GM12878 (cell line): Measurements from ENCODE around the gene RASSF10. TPM values are rescaled to one million over a fixed set of nuclear protein-coding genes. Genes with fewer than 3 reads are reported as not detected.

ENCODE experiments used
- ATAC-seq: fragments of 200-7000 bp; cut with Tn5 transposase; 3 replicates; pipeline ENCODE4 v1.9.1; 2020; ENCODE audit warnings: mild to moderate bottlenecking, moderate library complexity
- BruUV-seq: library from RNA; stranded (reverse); fragments of 400-500 nt; replicated peaks from 2 replicates; lab custom pipeline; 2021; lab: Mats Ljungman, UMichigan
- CTCF ChIA-PET: fragments of 300-600 bp; sonication (Branson Sonifier 250); formaldehyde crosslinking; extraction: SDS; loops from one replicate; lab custom pipeline; 2021; ENCODE audit warnings: inconsistent platforms; lab: Yijun Ruan, JAX
- POLR2A ChIA-PET: fragments of 350-600 bp; formaldehyde crosslinking; extraction: SDS; loops from one replicate; lab custom pipeline; 2021; ENCODE audit warnings: inconsistent platforms; lab: Charles Lee
- RAD21 ChIA-PET: fragments of 300-600 bp; sonication (Branson Sonifier 250); formaldehyde crosslinking; loops from one replicate; lab custom pipeline; 2023; ENCODE audit warnings: antibody characterized with exemption; ENCODE audit not compliant: unreplicated experiment; lab: Charles Lee
- SMC1A ChIA-PET: fragments of 300-600 bp; sonication (Branson Sonifier 250); formaldehyde crosslinking; loops from one replicate; lab custom pipeline; 2023; ENCODE audit not compliant: unreplicated experiment, uncharacterized antibody; lab: Charles Lee
- DNase-seq: peaks from one replicate; pipeline ENCODE4 v3.0.0-alpha.2; 2011; ENCODE audit warnings: low read depth, low spot score
- FAIRE-seq: peaks from 3 replicates; lab custom pipeline; 2011; peaks lifted over from hg19 to GRCh38; lab: Jason Lieb, UNC
- H2AFZ ChIP-seq: 2 replicates; pipeline ENCODE4 v1.6.0; 2011; ENCODE audit warnings: low read depth, low read length, control low read depth; ENCODE audit not compliant: control insufficient read depth
- H3K27ac ChIP-seq: 2 replicates; pipeline ENCODE4 v1.5.1; 2011; ENCODE audit warnings: control low read depth; ENCODE audit not compliant: control insufficient read depth, insufficient read depth
- H3K27me3 ChIP-seq, 2 experiments: replicated peaks in 1 of 2; 2 replicates each; pipeline versions ENCODE4 v1.6.0 to v1.6.1; 2011; ENCODE audit warnings: low read length in 1 of 2; ENCODE audit not compliant: control insufficient read depth in 2 of 2, insufficient read depth in 2 of 2
- H3K36me3 ChIP-seq, 2 experiments: 2 replicates each; pipeline ENCODE4 v1.5.1; 2011; ENCODE audit warnings: low read length in 1 of 2; ENCODE audit not compliant: control insufficient read depth in 2 of 2, insufficient read depth in 2 of 2
- H3K4me1 ChIP-seq: 2 replicates; pipeline ENCODE4 v1.6.1; 2011; ENCODE audit warnings: mild to moderate bottlenecking, low read length, moderate library complexity, mixed read lengths; ENCODE audit not compliant: control insufficient read depth, insufficient read depth
- H3K4me2 ChIP-seq: 2 replicates; pipeline ENCODE4 v1.6.0; 2011; ENCODE audit warnings: control low read depth; ENCODE audit not compliant: control insufficient read depth, insufficient read depth
- H3K4me3 ChIP-seq: fragments of 200-600 bp; sonication (generic); 2 replicates; pipeline ENCODE4 v1.5.1; 2016
- H3K79me2 ChIP-seq: 2 replicates; pipeline ENCODE4 v1.6.0; 2011; ENCODE audit warnings: low read length; ENCODE audit not compliant: control insufficient read depth, insufficient read depth
- H3K9ac ChIP-seq: 2 replicates; pipeline ENCODE4 v1.8.0; 2011; ENCODE audit warnings: low read length, control low read depth, mixed read lengths; ENCODE audit not compliant: control insufficient read depth, insufficient read depth
- H3K9me3 ChIP-seq: replicated peaks from 3 replicates; pipeline ENCODE4 v1.5.1; 2011; ENCODE audit warnings: mild to moderate bottlenecking, low read length; ENCODE audit not compliant: control insufficient read depth, insufficient read depth
- H4K20me1 ChIP-seq: 2 replicates; pipeline ENCODE4 v1.6.0; 2011; ENCODE audit not compliant: control insufficient read depth, insufficient read depth
- ATF7 ChIP-seq: fragments of 450-650 bp; IDR thresholded peaks from 2 replicates; pipeline ENCODE4 v1.6.1; 2016; ENCODE audit warnings: low read depth, mild to moderate bottlenecking
- ESRRA ChIP-seq: IDR thresholded peaks from 2 replicates; pipeline ENCODE4 v1.6.1; 2012; ENCODE audit warnings: mild to moderate bottlenecking, low read length, improper control_type of control experiment
- IKZF2 ChIP-seq, 2 experiments: fragments of 450-650 bp; IDR thresholded peaks; 2 replicates each; pipeline ENCODE4 v1.6.1; 2017; ENCODE audit warnings: mild to moderate bottlenecking in 2 of 2, moderate library complexity in 2 of 2
- IRF4 ChIP-seq: IDR thresholded peaks from 2 replicates; pipeline ENCODE4 v1.6.1; 2011; ENCODE audit warnings: low read depth, low read length
- KAT2A ChIP-seq: conservative IDR thresholded peaks from 2 replicates; pipeline ENCODE4 v1.6.1; 2011; ENCODE audit warnings: low read depth, low read length; ENCODE audit not compliant: control insufficient read depth
- MTA3 ChIP-seq: IDR thresholded peaks from 2 replicates; pipeline ENCODE4 v1.6.1; 2012; ENCODE audit warnings: low read length, inconsistent platforms, borderline replicate concordance
- NFIC ChIP-seq: IDR thresholded peaks from 2 replicates; pipeline ENCODE4 v1.6.1; 2012; ENCODE audit warnings: low read depth, mild to moderate bottlenecking, inconsistent platforms, low read length, moderate library complexity
- NFYA ChIP-seq: IDR thresholded peaks from 2 replicates; pipeline ENCODE4 v1.6.1; 2011; ENCODE audit warnings: low read depth, mild to moderate bottlenecking, low read length, improper control_type of control experiment, borderline replicate concordance
- NFYB ChIP-seq: IDR thresholded peaks from 2 replicates; pipeline ENCODE4 v1.6.1; 2011; ENCODE audit warnings: low read depth, mild to moderate bottlenecking, low read length, improper control_type of control experiment, moderate library complexity; ENCODE audit not compliant: insufficient read depth
- TBL1XR1 ChIP-seq: IDR thresholded peaks from 2 replicates; pipeline ENCODE4 v1.6.1; 2012; ENCODE audit warnings: low read depth, low read length, improper control_type of control experiment
- WGBS: methylation state at CpG from one replicate; pipeline ENCODE4 v1.1.6; 2016; ENCODE audit warnings: low lambda C conversion rate; ENCODE audit not compliant: insufficient replicate concordance, insufficient coverage; ENCODE audit errors: missing lambda C conversion rate; 5-methylcytosine and 5-hydroxymethylcytosine counted together
- in situ Hi-C: fragments of 300-500 bp; cut with MboI; formaldehyde crosslinking; loops from 9 replicates; pipeline ENCODE4 v1.14.3; 2018; ENCODE audit warnings: mixed read lengths
- intact Hi-C: fragments of 100-400 bp; cut with micrococcal nuclease; formaldehyde crosslinking; loops from one replicate; pipeline ENCODE4 v1.14.2; 2022; ENCODE audit not compliant: unreplicated experiment
- polyA plus RNA-seq, 11 experiments: library from polyadenylated mRNA; depleted of rRNA in 4 of 11; unstranded in 6 of 11; stranded (reverse) in 5 of 11; fragments of >200 nt; fragmentation: Nextera tagmentation in 4 of 11; fragmentation: Illumina TruSeq in 1 of 11; extraction: Ambion mirVana in 4 of 11; extraction: Trizol in 1 of 11; gene quantifications; 1 replicate in 1 of 11; 2 replicates in 10 of 11; pipeline versions ENCODE4 v1.2.1 to v1.2.3, GENCODE V29; 2011 to 2016; ENCODE audit warnings: inconsistent platforms in 2 of 11, missing spikeins in 2 of 11, low read depth in 1 of 11
- total RNA-seq, 4 experiments: library from RNA; depleted of rRNA in 3 of 4; stranded (reverse); fragments of >200 nt in 3 of 4; fragmentation: Illumina TruSeq in 1 of 4; extraction: Trizol in 1 of 4; gene quantifications; 2 replicates each; pipeline versions ENCODE4 v1.2.1 to v1.2.3, GENCODE V29; 2013 to 2021
- TF ChIP-seq, protein P1 (sequence below): fragments of 450-650 bp; formaldehyde crosslinking; IDR thresholded peaks from 2 replicates; pipeline ENCODE4 v1.4.0; 2022; ENCODE audit warnings: mild to moderate bottlenecking, moderate library complexity
- TF ChIP-seq, protein P2 (sequence below): fragments of 450-650 bp; conservative IDR thresholded peaks from 2 replicates; pipeline ENCODE4 v1.6.1; 2017; ENCODE audit warnings: mild to moderate bottlenecking, moderate library complexity
- TF ChIP-seq, protein P3 (sequence below): fragments of 450-650 bp; IDR thresholded peaks from 2 replicates; pipeline ENCODE4 v1.6.1; 2017; ENCODE audit warnings: antibody characterized with exemption, mild to moderate bottlenecking, moderate library complexity

The RASSF10 gene
- total and polyA plus RNA-seq, 10 of the 15 experiments (the other 5 are each of a cell fraction or from before 2014, with no cell fraction given): 0.03 to 0.23 (median 0.09) TPM; not detected in 6

DNA sequence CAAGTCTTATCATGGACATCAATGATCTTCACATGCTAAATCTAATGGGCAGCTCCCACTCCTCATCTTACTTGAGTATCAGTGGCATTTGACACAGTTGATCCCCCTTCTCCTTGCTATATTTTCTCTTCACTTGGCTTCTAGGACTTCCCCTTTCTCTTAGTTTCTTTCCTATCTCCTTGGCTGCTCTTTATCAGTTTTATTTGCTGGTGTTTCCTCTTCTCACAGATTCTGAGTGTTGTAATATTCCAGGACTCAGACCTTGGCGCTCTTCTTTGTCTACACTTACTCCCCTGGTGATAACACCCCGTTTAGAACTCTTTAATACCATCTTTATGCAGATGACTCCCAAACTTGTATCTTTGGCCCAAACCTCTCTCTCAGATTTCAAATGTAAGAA lies 33.9 kb upstream of the RASSF10 start:
- Histone ChIP-seq H3K27me3 (no peaks in the 10 kb centered on the region), H3K9ac (no peak overlapping the region), H3K27ac (no peak overlapping the region), H3K79me2 (no peaks in the 10 kb centered on the region), H3K9me3 (no peaks in the 10 kb centered on the region), H3K4me2 (no peak overlapping the region), H3K4me1 (no peaks in the 10 kb centered on the region)
- ATAC-seq (no peak), DNase-seq (no peak), FAIRE-seq (no peak)
- 0% methylated on average over 2 of the region's 2 CpGs for WGBS
- ChIA-PET SMC1A (interaction anchor here (0.7 kb wide), 1 partner anchor 16 kb away, joined by 3 read pairs; no protein-coding TSS in a partner anchor), POLR2A (no interaction called here), CTCF (interaction anchor here (1.1 to 2.2 kb wide), 2 partner anchors 11 to 139 kb away, joined by 3 to 12 read pairs; no protein-coding TSS in a partner anchor)
- in situ Hi-C loops: no loop called here
- intact Hi-C loops: no loop called here
- TF ChIP-seq KAT2A (no peak), TBL1XR1 (no peak), IRF4 (no peak), NFYB (no peak), NFIC (no peak), NFYA (no peak), MTA3 (no peak), ESRRA (no peak), ATF7 (no peak), IKZF2 (IDR thresholded peaks at IDR 0.05) (no peak)
- TF ChIP-seq, protein P1, sequence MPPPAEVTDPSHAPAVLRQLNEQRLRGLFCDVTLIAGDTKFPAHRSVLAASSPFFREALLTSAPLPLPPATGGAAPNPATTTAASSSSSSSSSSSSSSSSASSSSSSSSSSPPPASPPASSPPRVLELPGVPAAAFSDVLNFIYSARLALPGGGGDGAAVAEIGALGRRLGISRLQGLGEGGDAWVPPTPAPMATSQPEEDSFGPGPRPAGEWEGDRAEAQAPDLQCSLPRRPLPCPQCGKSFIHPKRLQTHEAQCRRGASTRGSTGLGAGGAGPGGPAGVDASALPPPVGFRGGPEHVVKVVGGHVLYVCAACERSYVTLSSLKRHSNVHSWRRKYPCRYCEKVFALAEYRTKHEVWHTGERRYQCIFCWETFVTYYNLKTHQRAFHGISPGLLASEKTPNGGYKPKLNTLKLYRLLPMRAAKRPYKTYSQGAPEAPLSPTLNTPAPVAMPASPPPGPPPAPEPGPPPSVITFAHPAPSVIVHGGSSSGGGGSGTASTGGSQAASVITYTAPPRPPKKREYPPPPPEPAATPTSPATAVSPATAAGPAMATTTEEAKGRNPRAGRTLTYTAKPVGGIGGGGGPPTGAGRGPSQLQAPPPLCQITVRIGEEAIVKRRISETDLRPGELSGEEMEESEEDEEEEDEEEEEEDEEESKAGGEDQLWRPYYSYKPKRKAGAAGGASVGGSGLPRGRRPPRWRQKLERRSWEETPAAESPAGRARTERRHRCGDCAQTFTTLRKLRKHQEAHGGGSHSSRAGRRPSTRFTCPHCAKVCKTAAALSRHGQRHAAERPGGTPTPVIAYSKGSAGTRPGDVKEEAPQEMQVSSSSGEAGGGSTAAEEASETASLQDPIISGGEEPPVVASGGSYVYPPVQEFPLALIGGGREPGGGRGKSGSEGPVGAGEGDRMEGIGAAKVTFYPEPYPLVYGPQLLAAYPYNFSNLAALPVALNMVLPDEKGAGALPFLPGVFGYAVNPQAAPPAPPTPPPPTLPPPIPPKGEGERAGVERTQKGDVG (CRISPR knock-in tag): no peak
- TF ChIP-seq, protein P2, sequence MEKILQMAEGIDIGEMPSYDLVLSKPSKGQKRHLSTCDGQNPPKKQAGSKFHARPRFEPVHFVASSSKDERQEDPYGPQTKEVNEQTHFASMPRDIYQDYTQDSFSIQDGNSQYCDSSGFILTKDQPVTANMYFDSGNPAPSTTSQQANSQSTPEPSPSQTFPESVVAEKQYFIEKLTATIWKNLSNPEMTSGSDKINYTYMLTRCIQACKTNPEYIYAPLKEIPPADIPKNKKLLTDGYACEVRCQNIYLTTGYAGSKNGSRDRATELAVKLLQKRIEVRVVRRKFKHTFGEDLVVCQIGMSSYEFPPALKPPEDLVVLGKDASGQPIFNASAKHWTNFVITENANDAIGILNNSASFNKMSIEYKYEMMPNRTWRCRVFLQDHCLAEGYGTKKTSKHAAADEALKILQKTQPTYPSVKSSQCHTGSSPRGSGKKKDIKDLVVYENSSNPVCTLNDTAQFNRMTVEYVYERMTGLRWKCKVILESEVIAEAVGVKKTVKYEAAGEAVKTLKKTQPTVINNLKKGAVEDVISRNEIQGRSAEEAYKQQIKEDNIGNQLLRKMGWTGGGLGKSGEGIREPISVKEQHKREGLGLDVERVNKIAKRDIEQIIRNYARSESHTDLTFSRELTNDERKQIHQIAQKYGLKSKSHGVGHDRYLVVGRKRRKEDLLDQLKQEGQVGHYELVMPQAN: no peak
- TF ChIP-seq, protein P3, sequence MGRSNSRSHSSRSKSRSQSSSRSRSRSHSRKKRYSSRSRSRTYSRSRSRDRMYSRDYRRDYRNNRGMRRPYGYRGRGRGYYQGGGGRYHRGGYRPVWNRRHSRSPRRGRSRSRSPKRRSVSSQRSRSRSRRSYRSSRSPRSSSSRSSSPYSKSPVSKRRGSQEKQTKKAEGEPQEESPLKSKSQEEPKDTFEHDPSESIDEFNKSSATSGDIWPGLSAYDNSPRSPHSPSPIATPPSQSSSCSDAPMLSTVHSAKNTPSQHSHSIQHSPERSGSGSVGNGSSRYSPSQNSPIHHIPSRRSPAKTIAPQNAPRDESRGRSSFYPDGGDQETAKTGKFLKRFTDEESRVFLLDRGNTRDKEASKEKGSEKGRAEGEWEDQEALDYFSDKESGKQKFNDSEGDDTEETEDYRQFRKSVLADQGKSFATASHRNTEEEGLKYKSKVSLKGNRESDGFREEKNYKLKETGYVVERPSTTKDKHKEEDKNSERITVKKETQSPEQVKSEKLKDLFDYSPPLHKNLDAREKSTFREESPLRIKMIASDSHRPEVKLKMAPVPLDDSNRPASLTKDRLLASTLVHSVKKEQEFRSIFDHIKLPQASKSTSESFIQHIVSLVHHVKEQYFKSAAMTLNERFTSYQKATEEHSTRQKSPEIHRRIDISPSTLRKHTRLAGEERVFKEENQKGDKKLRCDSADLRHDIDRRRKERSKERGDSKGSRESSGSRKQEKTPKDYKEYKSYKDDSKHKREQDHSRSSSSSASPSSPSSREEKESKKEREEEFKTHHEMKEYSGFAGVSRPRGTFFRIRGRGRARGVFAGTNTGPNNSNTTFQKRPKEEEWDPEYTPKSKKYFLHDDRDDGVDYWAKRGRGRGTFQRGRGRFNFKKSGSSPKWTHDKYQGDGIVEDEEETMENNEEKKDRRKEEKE: no peak
- TF ChIP-seq, all 136 proteins: peak for 0
- no TSS peak for BruUV-seq
- no peak overlapping the region for H2AFZ ChIP-seq
- RAD21 ChIA-PET: interaction anchor here (0.9 kb wide), 1 partner anchor 12 kb away, joined by 6 read pairs; no protein-coding TSS in a partner anchor
- no peak overlapping the region for H3K4me3 ChIP-seq
- H4K20me1 ChIP-seq: no peaks in the 10 kb centered on the region
- no peaks in the 10 kb centered on the region for H3K36me3 ChIP-seq
